Measurements from ENCODE around the gene ADSS2. TPM values are rescaled to one million over a fixed set of nuclear protein-coding genes. Genes with fewer than 3 reads are reported as not detected.

Gene ADSS2
- total and polyA plus RNA-seq, 7 experiments from 2014 or later: 25.3 to 61.0 (median 42.3) TPM

GRCh38 chr1:244424649-244425334, 26.9 kb downstream of the ADSS2 start:
- Histone ChIP-seq H3K36me3 (ENCODE audit: control insufficient read depth in 2 of 3, insufficient read depth in 3 of 3, low read length in 3 of 3) (peaks cover 5 to 28% (median 17%) of the 10 kb centered on the region in 3 experiments), H3K27ac (ENCODE audit: low read depth, low read length) (no peak overlapping the region), H3K4me1 (ENCODE audit: control insufficient read depth in 2 of 2, insufficient read depth in 2 of 2, low read length in 2 of 2) (no peaks in the 10 kb centered on the region), H3K27me3 (ENCODE audit: control insufficient read depth in 2 of 2, insufficient read depth in 2 of 2, low read length in 2 of 2) (no peaks in the 10 kb centered on the region), H3K9me3 (ENCODE audit: control insufficient read depth in 2 of 3, low read length in 3 of 3) (no peaks in the 10 kb centered on the region), H3K4me3 (ENCODE audit: low read length) (no peak overlapping the region)
- Mint-ChIP-seq H3K27me3 (no peaks in the 10 kb centered on the region), H3K36me3 (peaks cover 10 to 40% (median 26%) of the 10 kb centered on the region in 5 donors), H3K4me1 (peaks cover 12 to 20% (median 18%) of the 10 kb centered on the region in 7 donors), H3K4me3 (no peak overlapping the region), H3K27ac (peak overlapping the region in 5 of 9 donors; percentile 4 to 80 (median 8)), H3K9me3 (no peaks in the 10 kb centered on the region)
- POLR2A ChIA-PET: no interaction called here
- CTCF ChIA-PET: no interaction called here
- DNase-seq: no peak
- intact Hi-C loops (cut with micrococcal nuclease): no loop called here
- ATAC-seq: no peak

- H3K36me3 ChIP-seq (ENCODE audit: control insufficient read depth in 2 of 3, insufficient read depth in 3 of 3, low read length in 3 of 3): peaks cover 5 to 53% (median 21%) of the 10 kb centered on the region in 3 experiments
- Mint-ChIP-seq H3K36me3 (peaks cover 14 to 57% (median 36%) of the 10 kb centered on the region in 5 donors), H3K4me1 (peaks cover 2 to 12% (median 4%) of the 10 kb centered on the region in 7 donors), H3K9me3 (no peaks in the 10 kb centered on the region), H3K27me3 (no peaks in the 10 kb centered on the region), H3K27ac (no peak overlapping the region), H3K4me3 (no peak overlapping the region)
- H3K9me3 ChIP-seq (ENCODE audit: control insufficient read depth in 2 of 3, low read length in 3 of 3): no peaks in the 10 kb centered on the region
- no peak for DNase-seq
- ChIA-PET CTCF (no interaction called here), POLR2A (no interaction called here)
- H3K27me3 ChIP-seq (ENCODE audit: control insufficient read depth in 2 of 2, insufficient read depth in 2 of 2, low read length in 2 of 2): no peaks in the 10 kb centered on the region
- no peak for ATAC-seq
- no peak overlapping the region for H3K4me3 ChIP-seq (ENCODE audit: low read length)
- H3K4me1 ChIP-seq (ENCODE audit: control insufficient read depth in 2 of 2, insufficient read depth in 2 of 2, low read length in 2 of 2): no peaks in the 10 kb centered on the region
- no peak overlapping the region for H3K27ac ChIP-seq (ENCODE audit: low read depth, low read length)
- intact Hi-C loops (cut with micrococcal nuclease): no loop called here
Observed at GRCh38 chr1:244422174-244422573, 29.5 kb downstream of the ADSS2 start.

- no peak for DNase-seq
- Mint-ChIP-seq H3K27ac (peak overlapping the region in 1 of 9 donors; percentile 47), H3K4me3 (no peak overlapping the region), H3K27me3 (no peaks in the 10 kb centered on the region), H3K4me1 (peaks cover 0 to 9% (median 0%) of the 10 kb centered on the region in 7 donors), H3K9me3 (no peaks in the 10 kb centered on the region), H3K36me3 (peaks cover 23 to 74% (median 59%) of the 10 kb centered on the region in 5 donors)
- Histone ChIP-seq H3K27me3 (ENCODE audit: control insufficient read depth in 2 of 2, insufficient read depth in 2 of 2, low read length in 2 of 2) (no peaks in the 10 kb centered on the region), H3K4me1 (ENCODE audit: control insufficient read depth in 2 of 2, insufficient read depth in 2 of 2, low read length in 2 of 2) (no peaks in the 10 kb centered on the region), H3K36me3 (ENCODE audit: control insufficient read depth in 2 of 3, insufficient read depth in 3 of 3, low read length in 3 of 3) (peaks cover 14 to 84% (median 37%) of the 10 kb centered on the region in 3 experiments), H3K9me3 (ENCODE audit: control insufficient read depth in 2 of 3, low read length in 3 of 3) (no peaks in the 10 kb centered on the region), H3K4me3 (ENCODE audit: low read length) (no peak overlapping the region), H3K27ac (ENCODE audit: low read depth, low read length) (no peak overlapping the region)
- intact Hi-C loops (cut with micrococcal nuclease): no loop called here
- no peak for ATAC-seq
- POLR2A ChIA-PET: no interaction called here
- CTCF ChIA-PET: interaction anchor here (0.6 kb wide), 1 partner anchor 619 kb away, joined by 3 read pairs; no protein-coding TSS in a partner anchor
Observed at GRCh38 chr1:244419024-244419423, 32.7 kb downstream of the ADSS2 start.

- CTCF ChIA-PET: no interaction called here
Observed at GRCh38 chr1:244414543-244414942, 37.2 kb downstream of the ADSS2 start.

GRCh38 chr1:244413736-244414135, 38.0 kb downstream of the ADSS2 start:
- Mint-ChIP-seq H3K27me3 (no peaks in the 10 kb centered on the region), H3K4me1 (peaks cover 0 to 21% (median 0%) of the 10 kb centered on the region in 7 donors), H3K4me3 (no peak overlapping the region), H3K27ac (peak overlapping the region in 1 of 9 donors; percentile 39), H3K9me3 (no peaks in the 10 kb centered on the region), H3K36me3 (peaks cover 42 to 96% (median 79%) of the 10 kb centered on the region in 5 donors)
- POLR2A ChIA-PET: no interaction called here
- Histone ChIP-seq H3K27ac (ENCODE audit: low read depth, low read length) (no peak overlapping the region), H3K9me3 (ENCODE audit: control insufficient read depth in 2 of 3, low read length in 3 of 3) (no peaks in the 10 kb centered on the region), H3K4me1 (ENCODE audit: control insufficient read depth in 2 of 2, insufficient read depth in 2 of 2, low read length in 2 of 2) (no peaks in the 10 kb centered on the region), H3K4me3 (ENCODE audit: low read length) (no peak overlapping the region), H3K27me3 (ENCODE audit: control insufficient read depth in 2 of 2, insufficient read depth in 2 of 2, low read length in 2 of 2) (no peaks in the 10 kb centered on the region), H3K36me3 (ENCODE audit: control insufficient read depth in 2 of 3, insufficient read depth in 3 of 3, low read length in 3 of 3) (peaks cover 22 to 95% (median 33%) of the 10 kb centered on the region in 3 experiments)
- no peak for DNase-seq
- CTCF ChIA-PET: no interaction called here
- no peak for ATAC-seq
- intact Hi-C loops (cut with micrococcal nuclease): no loop called here

More at GRCh38 chr1:244414543-244414942, 37.2 kb downstream of the ADSS2 start:
- Mint-ChIP-seq H3K27ac (no peak overlapping the region), H3K27me3 (no peaks in the 10 kb centered on the region), H3K9me3 (no peaks in the 10 kb centered on the region), H3K4me3 (no peak overlapping the region), H3K4me1 (peaks cover 0 to 21% (median 0%) of the 10 kb centered on the region in 7 donors), H3K36me3 (peaks cover 40 to 96% (median 77%) of the 10 kb centered on the region in 5 donors)
- Histone ChIP-seq H3K4me1 (ENCODE audit: control insufficient read depth in 2 of 2, insufficient read depth in 2 of 2, low read length in 2 of 2) (no peaks in the 10 kb centered on the region), H3K9me3 (ENCODE audit: control insufficient read depth in 2 of 3, low read length in 3 of 3) (no peaks in the 10 kb centered on the region), H3K36me3 (ENCODE audit: control insufficient read depth in 2 of 3, insufficient read depth in 3 of 3, low read length in 3 of 3) (peaks cover 22 to 97% (median 33%) of the 10 kb centered on the region in 3 experiments), H3K27ac (ENCODE audit: low read depth, low read length) (no peak overlapping the region), H3K27me3 (ENCODE audit: control insufficient read depth in 2 of 2, insufficient read depth in 2 of 2, low read length in 2 of 2) (no peaks in the 10 kb centered on the region), H3K4me3 (ENCODE audit: low read length) (no peak overlapping the region)
- intact Hi-C loops (cut with micrococcal nuclease): no loop called here
- POLR2A ChIA-PET: interaction anchor here (1.2 kb wide), 1 partner anchor 36 kb away, joined by 4 read pairs; no protein-coding TSS in a partner anchor
- DNase-seq (no peak), ATAC-seq (no peak)

GRCh38 chr1:244412176-244412575, 39.5 kb downstream of the ADSS2 start:
- no peaks in the 10 kb centered on the region for H3K9me3 ChIP-seq (ENCODE audit: control insufficient read depth in 2 of 3, low read length in 3 of 3)
- H3K27me3 ChIP-seq (ENCODE audit: control insufficient read depth in 2 of 2, insufficient read depth in 2 of 2, low read length in 2 of 2): no peaks in the 10 kb centered on the region
- H3K27ac ChIP-seq (ENCODE audit: low read depth, low read length): no peak overlapping the region
- Mint-ChIP-seq H3K27me3 (no peaks in the 10 kb centered on the region), H3K4me1 (peaks cover 0 to 21% (median 0%) of the 10 kb centered on the region in 7 donors), H3K27ac (peak overlapping the region in 1 of 9 donors; percentile 0), H3K4me3 (no peak overlapping the region), H3K36me3 (peaks cover 43 to 97% (median 85%) of the 10 kb centered on the region in 5 donors), H3K9me3 (peaks cover 0 to 5% (median 0%) of the 10 kb centered on the region in 11 donors)
- intact Hi-C loops (cut with micrococcal nuclease): no loop called here
- no peak overlapping the region for H3K4me3 ChIP-seq (ENCODE audit: low read length)
- ATAC-seq (no peak), DNase-seq (no peak)
- H3K4me1 ChIP-seq (ENCODE audit: control insufficient read depth in 2 of 2, insufficient read depth in 2 of 2, low read length in 2 of 2): no peaks in the 10 kb centered on the region
- POLR2A ChIA-PET: no interaction called here
- peaks cover 22 to 94% (median 29%) of the 10 kb centered on the region in 3 experiments for H3K36me3 ChIP-seq (ENCODE audit: control insufficient read depth in 2 of 3, insufficient read depth in 3 of 3, low read length in 3 of 3)
- CTCF ChIA-PET: interaction anchor here (0.9 kb wide), 1 partner anchor 8 kb away, joined by 3 read pairs; no protein-coding TSS in a partner anchor

Measured in naive thymus-derived CD4-positive, alpha-beta T cell (primary cell).